Neural progenitor cell (in vitro differentiated cells): Measurements from ENCODE around the gene KIF16B. TPM values are rescaled to one million over a fixed set of nuclear protein-coding genes. Genes with fewer than 3 reads are reported as not detected.

ENCODE experiments used
- DNase-seq: peaks from one replicate; pipeline ENCODE4 v3.0.0-alpha.2; 2016; ENCODE audit warnings: low spot score
- H2AFZ ChIP-seq: fragments of 200-600 bp; sonication (generic); replicated peaks from 2 replicates; pipeline ENCODE4 v1.6.1; 2016; ENCODE audit warnings: antibody characterized with exemption
- H3F3A ChIP-seq: fragments of 200-600 bp; sonication (generic); 2 replicates; pipeline ENCODE4 v1.6.1; 2016; ENCODE audit warnings: antibody characterized with exemption, low read depth
- H3K27ac ChIP-seq: fragments of 200-600 bp; sonication (generic); 2 replicates; pipeline ENCODE4 v1.5.1; 2016; ENCODE audit warnings: mild to moderate bottlenecking
- H3K27me3 ChIP-seq: fragments of 200-600 bp; sonication (generic); 2 replicates; pipeline ENCODE4 v1.6.1; 2016; ENCODE audit warnings: mild to moderate bottlenecking, moderate library complexity
- H3K36me3 ChIP-seq: fragments of 200-600 bp; sonication (generic); 2 replicates; pipeline ENCODE4 v1.5.1; 2016
- H3K4me1 ChIP-seq: fragments of 200-600 bp; sonication (generic); 2 replicates; pipeline ENCODE4 v1.6.1; 2016; ENCODE audit warnings: mixed run types
- H3K4me2 ChIP-seq: fragments of 200-600 bp; sonication (generic); 2 replicates; pipeline ENCODE4 v1.6.1; 2016
- H3K4me3 ChIP-seq: fragments of 200-600 bp; sonication (generic); 2 replicates; pipeline ENCODE4 v1.5.1; 2016
- H3K79me2 ChIP-seq: fragments of 200-600 bp; sonication (generic); 2 replicates; pipeline ENCODE4 v1.6.1; 2016; ENCODE audit warnings: low read depth
- H3K9ac ChIP-seq: fragments of 200-600 bp; sonication (generic); 2 replicates; pipeline ENCODE4 v1.6.1; 2016
- H3K9me3 ChIP-seq: fragments of 200-600 bp; sonication (generic); 2 replicates; pipeline ENCODE4 v1.5.1; 2016; ENCODE audit warnings: low read depth
- H4K20me1 ChIP-seq: fragments of 200-600 bp; sonication (generic); 2 replicates; pipeline ENCODE4 v1.6.1; 2016; ENCODE audit warnings: low read depth
- H3K27ac Mint-ChIP-seq: 3 replicates; pipeline ENCODE4 v1.8.0; 2021; ENCODE audit warnings: mixed read lengths
- H3K27me3 Mint-ChIP-seq: 2 replicates; pipeline ENCODE4 v1.8.0; 2022; ENCODE audit warnings: low read depth, mild to moderate bottlenecking, inconsistent platforms, moderate library complexity, mixed read lengths; ENCODE audit not compliant: insufficient read depth
- H3K36me3 Mint-ChIP-seq: 3 replicates; pipeline ENCODE4 v1.8.0; 2021; ENCODE audit warnings: mixed read lengths
- H3K4me1 Mint-ChIP-seq: 3 replicates; pipeline ENCODE4 v1.8.0; 2021; ENCODE audit warnings: mixed read lengths
- H3K4me3 Mint-ChIP-seq: 3 replicates; pipeline ENCODE4 v1.8.0; 2021; ENCODE audit warnings: mild to moderate bottlenecking, moderate library complexity, mixed read lengths
- H3K9me3 Mint-ChIP-seq: 3 replicates; pipeline ENCODE4 v1.8.0; 2020; ENCODE audit warnings: mixed read lengths
- EZH2 ChIP-seq: fragments of 200-600 bp; sonication (generic); IDR thresholded peaks from 2 replicates; pipeline ENCODE4 v1.6.1; 2017; ENCODE audit warnings: antibody characterized with exemption, mild to moderate bottlenecking, moderate library complexity
- EZH2phosphoT487 ChIP-seq: fragments of 200-600 bp; sonication (generic); IDR thresholded peaks from 2 replicates; pipeline ENCODE4 v1.6.1; 2017; ENCODE audit warnings: antibody characterized with exemption
- total RNA-seq: library from RNA; depleted of rRNA; stranded (reverse); fragments of >200 nt; gene quantifications from 2 replicates; pipeline ENCODE4 v1.2.3, GENCODE V29; 2015; ENCODE audit warnings: low replicate concordance
- TF ChIP-seq, protein P1 (sequence below): fragments of 200-600 bp; sonication (generic); IDR thresholded peaks from 2 replicates; pipeline ENCODE4 v1.5.1; 2017; ENCODE audit warnings: antibody characterized with exemption, mild to moderate bottlenecking

Gene KIF16B
- total RNA-seq, 1 donor from 2014 or later = 15.5 TPM

DNA sequence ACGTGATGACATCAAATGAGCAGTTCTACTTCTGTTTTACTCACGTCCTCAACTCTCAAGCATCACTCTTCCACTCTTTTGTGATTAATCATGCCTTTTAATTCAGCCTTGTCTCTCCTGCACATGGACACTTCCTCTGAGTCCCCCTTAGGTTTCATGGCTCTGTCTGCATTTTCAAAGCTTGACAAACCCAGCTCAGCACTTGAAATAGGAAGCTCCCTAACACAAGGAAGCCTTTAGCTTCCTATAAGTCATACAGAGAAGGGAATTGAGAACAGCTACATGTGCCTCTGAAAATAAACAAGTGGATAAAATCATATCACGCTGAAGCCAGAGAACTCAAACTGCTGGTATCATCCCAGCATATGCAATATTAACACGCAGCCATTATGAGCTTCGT is 21.2 kb downstream of the KIF16B start:
- Histone ChIP-seq H3K27ac (no peak overlapping the region), H3K9ac (no peak overlapping the region), H3K27me3 (no peaks in the 10 kb centered on the region), H3F3A (no peaks in the 10 kb centered on the region), H3K4me1 (peaks cover 6% of the 10 kb centered on the region), H3K9me3 (no peaks in the 10 kb centered on the region), H4K20me1 (no peaks in the 10 kb centered on the region), H3K36me3 (no peaks in the 10 kb centered on the region), H3K4me3 (no peak overlapping the region), H3K79me2 (peaks cover under 1% of the 10 kb centered on the region), H2AFZ (no peak overlapping the region), H3K4me2 (no peak overlapping the region)
- TF ChIP-seq EZH2 (no peak), EZH2phosphoT487 (no peak)
- TF ChIP-seq, protein P1, sequence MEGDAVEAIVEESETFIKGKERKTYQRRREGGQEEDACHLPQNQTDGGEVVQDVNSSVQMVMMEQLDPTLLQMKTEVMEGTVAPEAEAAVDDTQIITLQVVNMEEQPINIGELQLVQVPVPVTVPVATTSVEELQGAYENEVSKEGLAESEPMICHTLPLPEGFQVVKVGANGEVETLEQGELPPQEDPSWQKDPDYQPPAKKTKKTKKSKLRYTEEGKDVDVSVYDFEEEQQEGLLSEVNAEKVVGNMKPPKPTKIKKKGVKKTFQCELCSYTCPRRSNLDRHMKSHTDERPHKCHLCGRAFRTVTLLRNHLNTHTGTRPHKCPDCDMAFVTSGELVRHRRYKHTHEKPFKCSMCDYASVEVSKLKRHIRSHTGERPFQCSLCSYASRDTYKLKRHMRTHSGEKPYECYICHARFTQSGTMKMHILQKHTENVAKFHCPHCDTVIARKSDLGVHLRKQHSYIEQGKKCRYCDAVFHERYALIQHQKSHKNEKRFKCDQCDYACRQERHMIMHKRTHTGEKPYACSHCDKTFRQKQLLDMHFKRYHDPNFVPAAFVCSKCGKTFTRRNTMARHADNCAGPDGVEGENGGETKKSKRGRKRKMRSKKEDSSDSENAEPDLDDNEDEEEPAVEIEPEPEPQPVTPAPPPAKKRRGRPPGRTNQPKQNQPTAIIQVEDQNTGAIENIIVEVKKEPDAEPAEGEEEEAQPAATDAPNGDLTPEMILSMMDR = no peak
- Mint-ChIP-seq H3K4me1 (peaks cover 5% of the 10 kb centered on the region), H3K9me3 (peaks cover 24% of the 10 kb centered on the region), H3K27me3 (no peaks in the 10 kb centered on the region), H3K36me3 (peaks cover 8% of the 10 kb centered on the region), H3K4me3 (no peak overlapping the region), H3K27ac (no peak overlapping the region)
- no peak for DNase-seq

- H3K9me3 Mint-ChIP-seq = peaks cover 24% of the 10 kb centered on the region
- no peaks in the 10 kb centered on the region for H3K36me3 ChIP-seq
- H3K4me1 ChIP-seq = peaks cover 6% of the 10 kb centered on the region
- no peak overlapping the region for H3K4me2 ChIP-seq
- H3K4me3 ChIP-seq = no peak overlapping the region
- H3K36me3 Mint-ChIP-seq = peaks cover 8% of the 10 kb centered on the region
- H3K4me3 Mint-ChIP-seq = no peak overlapping the region
- TF ChIP-seq EZH2phosphoT487 (no peak), EZH2 (no peak)
- TF ChIP-seq, protein P1 = no peak
- H3K27ac ChIP-seq = no peak overlapping the region
- H3K79me2 ChIP-seq = no peaks in the 10 kb centered on the region
- H3K27ac Mint-ChIP-seq = no peak overlapping the region
- no peaks in the 10 kb centered on the region for H3K27me3 ChIP-seq
- no peak overlapping the region for H3K9ac ChIP-seq
- H3K27me3 Mint-ChIP-seq = no peaks in the 10 kb centered on the region
- H2AFZ ChIP-seq = no peak overlapping the region
- no peak for DNase-seq
- no peaks in the 10 kb centered on the region for H3F3A ChIP-seq
- H4K20me1 ChIP-seq = no peaks in the 10 kb centered on the region
- H3K9me3 ChIP-seq = no peaks in the 10 kb centered on the region
- peaks cover 5% of the 10 kb centered on the region for H3K4me1 Mint-ChIP-seq
Observed at GRCh38 chr20:16551607-16552006, 21.6 kb downstream of the KIF16B start.

GRCh38 chr20:16548068-16548672 is 25.1 kb downstream of the KIF16B start:
- no peaks in the 10 kb centered on the region for H3F3A ChIP-seq
- Mint-ChIP-seq H3K9me3 (peaks cover 13% of the 10 kb centered on the region), H3K36me3 (peaks cover 6% of the 10 kb centered on the region), H3K27me3 (no peaks in the 10 kb centered on the region), H3K4me3 (no peak overlapping the region), H3K27ac (no peak overlapping the region), H3K4me1 (peaks cover 5% of the 10 kb centered on the region)
- H3K4me3 ChIP-seq = no peak overlapping the region
- no peak for TF ChIP-seq EZH2
- TF ChIP-seq, protein P1 = no peak
- TF ChIP-seq EZH2phosphoT487 = no peak
- no peaks in the 10 kb centered on the region for H3K9me3 ChIP-seq
- H3K9ac ChIP-seq = no peak overlapping the region
- H3K27ac ChIP-seq = no peak overlapping the region
- no peak overlapping the region for H2AFZ ChIP-seq
- no peaks in the 10 kb centered on the region for H4K20me1 ChIP-seq
- no peaks in the 10 kb centered on the region for H3K27me3 ChIP-seq
- no peaks in the 10 kb centered on the region for H3K79me2 ChIP-seq
- no peak overlapping the region for H3K4me2 ChIP-seq
- peaks cover 6% of the 10 kb centered on the region for H3K4me1 ChIP-seq
- no peak for DNase-seq
- no peaks in the 10 kb centered on the region for H3K36me3 ChIP-seq
